ENCODE results near the gene NFIC. TPM values are rescaled to one million over a fixed set of nuclear protein-coding genes. Genes with fewer than 3 reads are reported as not detected.

NFIC gene
- total RNA-seq, result 8.4 TPM

DNA sequence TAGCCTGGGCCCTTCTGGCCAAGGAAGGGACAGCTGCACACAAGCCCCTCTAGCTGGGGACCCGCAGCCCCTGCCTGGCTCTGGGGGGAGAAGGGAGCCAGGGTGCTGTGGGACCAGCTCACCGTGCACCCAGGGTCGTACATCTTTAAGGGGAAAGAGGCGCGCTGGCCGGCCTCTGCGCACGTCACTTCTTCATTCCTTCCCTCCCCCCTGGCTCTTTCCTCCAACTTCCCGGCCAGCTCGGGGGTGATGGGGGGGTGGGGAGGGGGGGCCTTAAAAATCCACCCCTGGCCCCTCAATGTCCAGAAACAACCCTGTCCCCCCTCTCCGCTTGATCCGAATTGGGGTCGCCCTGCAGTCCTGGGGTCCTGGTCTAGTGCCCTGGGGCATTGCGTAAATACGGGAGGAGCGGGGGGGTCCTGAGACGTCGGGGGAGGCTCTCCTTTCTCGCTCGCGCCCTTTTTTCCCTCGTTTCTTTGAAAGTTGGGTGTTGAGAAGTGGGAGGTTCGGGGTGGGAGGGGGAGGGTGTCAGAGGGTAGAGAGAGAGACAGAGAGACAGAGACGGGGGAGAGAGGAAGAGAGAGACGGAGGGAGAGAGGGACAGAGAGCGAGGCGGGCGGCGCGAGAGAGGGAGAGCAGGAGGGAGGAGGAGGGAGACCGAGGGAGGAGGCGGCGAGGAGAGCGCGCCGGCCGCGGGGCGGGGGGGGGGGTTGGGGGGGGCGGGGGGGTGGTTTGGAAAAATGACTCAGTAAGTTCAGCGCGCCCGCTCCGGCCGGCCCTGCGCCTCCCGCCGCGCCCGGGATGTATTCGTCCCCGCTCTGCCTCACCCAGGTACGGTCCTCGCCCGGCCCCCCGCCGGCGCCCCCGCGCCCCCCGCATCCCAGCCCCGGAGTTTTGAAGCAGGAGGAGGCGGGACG lies at the start of gene NFIC:
NFIC (plus strand) TSS at position 748 of the 917 bp plus-strand sequence; CDS start at position 802, 54 bp downstream.
- peaks cover 0 to 2% (median 0%) of the 10 kb centered on the region in 3 donors for H3K36me3 ChIP-seq (ENCODE audit: control insufficient read depth in 3 of 3, insufficient read depth in 3 of 3, low read length in 3 of 3)
- H3K4me3 ChIP-seq (ENCODE audit: low read length in 3 of 3), result peak within 1 kb of the TSS; percentile 71 to 83 (median 73)
- peaks cover 61 to 72% (median 62%) of the 10 kb centered on the region in 3 donors for H3K4me1 ChIP-seq (ENCODE audit: control insufficient read depth in 3 of 3, insufficient read depth in 3 of 3, low read length in 3 of 3)
- no peaks in the 10 kb centered on the region for H3K9me3 ChIP-seq (ENCODE audit: control insufficient read depth in 3 of 3, low read length in 3 of 3)
- H3K27me3 ChIP-seq (ENCODE audit: control insufficient read depth in 3 of 3, insufficient read depth in 3 of 3, low read length in 3 of 3), result no peaks in the 10 kb centered on the region
- H3K27ac ChIP-seq (ENCODE audit: low read depth, low read length), result peak within 1 kb of the TSS; percentile 99
- H3K9ac ChIP-seq (ENCODE audit: low read depth in 1 of 3, low read length in 3 of 3), result peak within 1 kb of the TSS; percentile 87 to 93 (median 89)

DNA sequence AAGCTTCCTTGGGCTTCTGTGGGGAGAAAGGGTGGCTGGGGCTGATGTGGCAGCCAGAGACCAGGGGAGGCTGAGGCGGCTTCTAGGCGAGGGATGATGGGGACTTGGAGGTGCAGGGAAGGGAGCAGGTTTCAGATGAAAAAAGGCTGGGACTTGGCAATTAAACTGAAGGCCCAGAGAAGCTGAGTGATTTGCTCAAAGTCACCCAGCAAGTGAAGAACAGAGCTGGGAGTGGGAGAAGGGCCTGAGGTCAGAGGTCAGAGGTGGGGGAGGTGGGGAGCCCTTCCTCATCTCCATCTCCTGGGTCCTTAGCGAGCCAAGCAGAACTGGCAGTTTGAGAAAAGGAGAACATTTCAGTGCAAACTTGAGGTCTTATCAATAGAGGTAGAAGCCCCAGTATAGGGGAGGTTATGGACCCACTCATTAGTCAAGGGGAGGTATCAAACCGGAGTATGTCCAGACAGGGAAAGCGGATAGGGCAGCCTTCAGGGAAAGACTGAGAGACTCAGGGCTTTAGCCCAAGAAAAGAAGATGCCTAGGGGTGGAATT lies 49.6 kb upstream of the NFIC start:
- Histone ChIP-seq H3K36me3 (ENCODE audit: control insufficient read depth in 3 of 3, insufficient read depth in 3 of 3, low read length in 3 of 3) (no peaks in the 10 kb centered on the region), H3K9me3 (ENCODE audit: control insufficient read depth in 3 of 3, low read length in 3 of 3) (no peaks in the 10 kb centered on the region), H3K4me1 (ENCODE audit: control insufficient read depth in 3 of 3, insufficient read depth in 3 of 3, low read length in 3 of 3) (no peaks in the 10 kb centered on the region), H3K27ac (ENCODE audit: low read depth, low read length) (no peak overlapping the region), H3K9ac (ENCODE audit: low read depth in 1 of 3, low read length in 3 of 3) (no peak overlapping the region), H3K27me3 (ENCODE audit: control insufficient read depth in 3 of 3, insufficient read depth in 3 of 3, low read length in 3 of 3) (peaks cover 43 to 62% (median 53%) of the 10 kb centered on the region in 3 donors), H3K4me3 (ENCODE audit: low read length in 3 of 3) (no peak overlapping the region)

DNA sequence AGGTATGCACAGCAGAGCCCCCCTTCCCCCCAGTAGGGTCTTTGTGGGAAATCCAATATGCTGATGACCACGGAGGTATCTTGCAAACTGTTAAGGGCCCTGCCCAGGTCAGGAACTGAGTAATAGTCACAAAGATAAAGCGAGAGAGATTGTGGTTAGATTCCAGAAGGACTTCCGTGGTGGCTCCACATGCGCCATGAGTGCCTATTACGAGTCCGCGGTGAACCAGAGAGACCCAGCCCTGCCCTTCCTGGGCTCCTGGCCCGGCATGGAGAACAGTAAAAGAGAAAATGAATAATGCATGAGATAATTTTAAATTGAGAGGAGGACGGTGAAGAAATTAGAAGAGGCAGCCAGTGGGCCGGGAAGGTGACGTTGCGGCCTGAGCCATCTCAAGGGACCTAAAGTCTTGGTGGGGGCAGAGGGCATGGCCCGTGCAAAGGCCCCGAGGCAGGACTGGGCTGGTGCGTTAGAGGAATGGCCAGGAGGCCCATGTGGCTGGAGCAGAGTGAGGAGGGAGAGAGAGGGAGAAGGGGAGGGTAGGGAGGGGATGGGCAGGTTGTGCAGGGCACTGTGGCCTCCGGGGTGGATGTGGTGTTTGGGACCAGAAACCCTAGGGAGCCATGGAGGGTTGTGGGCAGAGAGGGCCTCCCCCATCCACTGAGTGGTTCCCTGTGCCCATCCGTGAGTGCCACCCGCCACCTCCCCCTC lies 46.6 kb upstream of the NFIC start:
- no peaks in the 10 kb centered on the region for H3K4me1 ChIP-seq (ENCODE audit: control insufficient read depth in 3 of 3, insufficient read depth in 3 of 3, low read length in 3 of 3)
- H3K27ac ChIP-seq (ENCODE audit: low read depth, low read length), result no peak overlapping the region
- H3K9ac ChIP-seq (ENCODE audit: low read depth in 1 of 3, low read length in 3 of 3), result no peak overlapping the region
- no peaks in the 10 kb centered on the region for H3K9me3 ChIP-seq (ENCODE audit: control insufficient read depth in 3 of 3, low read length in 3 of 3)
- H3K36me3 ChIP-seq (ENCODE audit: control insufficient read depth in 3 of 3, insufficient read depth in 3 of 3, low read length in 3 of 3), result no peaks in the 10 kb centered on the region
- no peak overlapping the region for H3K4me3 ChIP-seq (ENCODE audit: low read length in 3 of 3)
- peaks cover 34 to 49% (median 40%) of the 10 kb centered on the region in 3 donors for H3K27me3 ChIP-seq (ENCODE audit: control insufficient read depth in 3 of 3, insufficient read depth in 3 of 3, low read length in 3 of 3)

DNA sequence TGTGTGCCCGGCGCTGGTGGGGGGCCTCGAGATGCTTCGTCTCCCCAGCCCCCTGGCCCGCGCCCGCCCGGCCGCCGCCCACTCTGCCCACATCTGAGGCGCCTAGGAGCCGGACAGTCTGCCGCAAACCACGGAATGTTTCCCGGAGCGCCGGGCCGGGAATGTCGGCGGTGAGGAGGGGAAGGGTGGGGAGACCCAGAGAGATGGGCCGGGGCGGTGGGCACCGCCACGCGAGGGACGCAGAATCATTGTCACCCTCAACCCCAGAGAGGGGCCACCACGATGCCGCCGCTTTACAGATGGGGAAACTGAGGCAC lies 46.1 kb upstream of the NFIC start:
- no peaks in the 10 kb centered on the region for H3K36me3 ChIP-seq (ENCODE audit: control insufficient read depth in 3 of 3, insufficient read depth in 3 of 3, low read length in 3 of 3)
- H3K4me3 ChIP-seq (ENCODE audit: low read length in 3 of 3), result no peak overlapping the region
- peaks cover 29 to 44% (median 34%) of the 10 kb centered on the region in 3 donors for H3K27me3 ChIP-seq (ENCODE audit: control insufficient read depth in 3 of 3, insufficient read depth in 3 of 3, low read length in 3 of 3)
- no peak overlapping the region for H3K9ac ChIP-seq (ENCODE audit: low read depth in 1 of 3, low read length in 3 of 3)
- H3K9me3 ChIP-seq (ENCODE audit: control insufficient read depth in 3 of 3, low read length in 3 of 3), result no peaks in the 10 kb centered on the region
- no peak overlapping the region for H3K27ac ChIP-seq (ENCODE audit: low read depth, low read length)
- H3K4me1 ChIP-seq (ENCODE audit: control insufficient read depth in 3 of 3, insufficient read depth in 3 of 3, low read length in 3 of 3), result no peaks in the 10 kb centered on the region

DNA sequence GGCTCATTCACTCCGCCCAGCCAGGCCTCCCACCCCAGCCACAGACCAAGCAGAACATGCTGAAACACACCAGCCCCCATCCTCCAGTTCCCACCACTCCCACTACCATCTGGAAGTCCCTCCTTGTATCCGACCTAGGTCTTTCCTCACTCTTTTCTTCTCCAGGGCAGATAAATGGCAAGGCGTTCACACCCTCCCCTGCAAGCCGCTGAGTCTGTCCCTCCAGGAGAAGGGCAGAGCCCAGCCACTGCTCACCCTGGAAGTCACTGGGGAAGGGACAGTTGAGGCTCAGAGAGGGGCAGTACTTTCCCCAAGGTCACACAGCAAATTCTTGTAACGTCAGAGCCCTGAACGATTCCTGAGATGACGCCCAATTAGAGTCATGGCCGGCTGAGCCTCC lies 45.5 kb upstream of the NFIC start:
- Histone ChIP-seq H3K4me3 (ENCODE audit: low read length in 3 of 3) (no peak overlapping the region), H3K27me3 (ENCODE audit: control insufficient read depth in 3 of 3, insufficient read depth in 3 of 3, low read length in 3 of 3) (peaks cover 25 to 39% (median 31%) of the 10 kb centered on the region in 3 donors), H3K4me1 (ENCODE audit: control insufficient read depth in 3 of 3, insufficient read depth in 3 of 3, low read length in 3 of 3) (no peaks in the 10 kb centered on the region), H3K36me3 (ENCODE audit: control insufficient read depth in 3 of 3, insufficient read depth in 3 of 3, low read length in 3 of 3) (no peaks in the 10 kb centered on the region), H3K9me3 (ENCODE audit: control insufficient read depth in 3 of 3, low read length in 3 of 3) (no peaks in the 10 kb centered on the region), H3K27ac (ENCODE audit: low read depth, low read length) (no peak overlapping the region), H3K9ac (ENCODE audit: low read depth in 1 of 3, low read length in 3 of 3) (no peak overlapping the region)

DNA sequence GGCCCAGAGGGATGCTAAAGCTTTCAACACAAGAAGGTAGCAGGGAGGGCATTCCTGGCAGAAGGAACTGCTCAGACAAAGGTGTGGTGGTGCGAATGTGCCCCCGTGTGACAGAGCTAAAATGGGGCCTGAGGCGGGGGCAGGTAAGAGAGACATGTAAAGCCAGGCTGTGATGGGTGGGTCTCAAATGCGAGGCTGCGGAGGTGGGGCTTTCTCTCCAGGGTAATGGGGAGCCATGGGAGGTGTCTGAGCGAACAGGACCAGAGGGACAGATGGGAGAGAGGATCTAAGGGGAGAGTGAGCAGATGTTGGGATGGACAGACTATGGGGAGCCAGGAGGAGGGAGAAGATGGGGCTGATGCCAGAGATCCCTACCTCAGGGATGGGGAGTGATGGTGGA lies 44.7 kb upstream of the NFIC start:
- Histone ChIP-seq H3K36me3 (ENCODE audit: control insufficient read depth in 3 of 3, insufficient read depth in 3 of 3, low read length in 3 of 3) (no peaks in the 10 kb centered on the region), H3K9ac (ENCODE audit: low read depth in 1 of 3, low read length in 3 of 3) (no peak overlapping the region), H3K4me1 (ENCODE audit: control insufficient read depth in 3 of 3, insufficient read depth in 3 of 3, low read length in 3 of 3) (no peaks in the 10 kb centered on the region), H3K9me3 (ENCODE audit: control insufficient read depth in 3 of 3, low read length in 3 of 3) (no peaks in the 10 kb centered on the region), H3K4me3 (ENCODE audit: low read length in 3 of 3) (no peak overlapping the region), H3K27ac (ENCODE audit: low read depth, low read length) (no peak overlapping the region), H3K27me3 (ENCODE audit: control insufficient read depth in 3 of 3, insufficient read depth in 3 of 3, low read length in 3 of 3) (peaks cover 25 to 32% (median 31%) of the 10 kb centered on the region in 3 donors)

DNA sequence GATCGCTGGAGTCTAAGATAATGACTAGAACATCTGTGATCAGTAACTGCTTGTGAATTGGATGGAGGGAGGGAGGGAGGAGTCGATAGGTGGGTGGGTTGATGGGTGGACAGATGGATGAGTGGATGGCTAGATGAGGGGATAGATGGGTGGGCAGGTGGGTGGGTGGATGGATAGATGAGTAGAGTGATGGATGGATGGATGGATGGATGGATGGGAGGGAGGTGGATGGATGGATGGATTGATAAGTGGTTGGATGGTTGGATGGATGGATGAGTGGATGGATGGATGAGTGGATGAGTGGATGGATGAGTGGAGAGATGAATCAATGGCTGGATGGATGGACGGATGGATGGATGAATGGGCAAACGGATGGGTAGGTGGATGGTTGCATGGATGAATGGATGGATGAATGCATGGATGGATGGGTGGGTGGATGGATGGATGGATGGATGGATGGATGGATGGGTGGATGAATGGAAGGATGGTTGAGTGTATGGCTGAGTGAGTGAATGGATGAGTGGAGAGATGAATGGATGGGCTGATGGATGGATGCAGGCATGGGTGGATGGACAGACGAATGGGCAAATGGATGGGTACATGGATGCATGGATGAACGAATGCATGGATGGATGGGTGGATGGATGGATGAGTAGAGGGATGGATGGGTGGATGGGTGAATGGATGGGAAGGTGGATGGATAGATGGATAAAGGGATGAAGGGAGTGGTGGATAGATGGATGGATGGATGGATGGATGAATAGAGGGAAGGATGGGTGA lies 44.0 kb upstream of the NFIC start:
- H3K27ac ChIP-seq (ENCODE audit: low read depth, low read length), result no peak overlapping the region
- peaks cover 25 to 27% (median 25%) of the 10 kb centered on the region in 3 donors for H3K27me3 ChIP-seq (ENCODE audit: control insufficient read depth in 3 of 3, insufficient read depth in 3 of 3, low read length in 3 of 3)
- no peak overlapping the region for H3K9ac ChIP-seq (ENCODE audit: low read depth in 1 of 3, low read length in 3 of 3)
- H3K9me3 ChIP-seq (ENCODE audit: control insufficient read depth in 3 of 3, low read length in 3 of 3), result no peaks in the 10 kb centered on the region
- no peaks in the 10 kb centered on the region for H3K4me1 ChIP-seq (ENCODE audit: control insufficient read depth in 3 of 3, insufficient read depth in 3 of 3, low read length in 3 of 3)
- no peaks in the 10 kb centered on the region for H3K36me3 ChIP-seq (ENCODE audit: control insufficient read depth in 3 of 3, insufficient read depth in 3 of 3, low read length in 3 of 3)
- no peak overlapping the region for H3K4me3 ChIP-seq (ENCODE audit: low read length in 3 of 3)

DNA sequence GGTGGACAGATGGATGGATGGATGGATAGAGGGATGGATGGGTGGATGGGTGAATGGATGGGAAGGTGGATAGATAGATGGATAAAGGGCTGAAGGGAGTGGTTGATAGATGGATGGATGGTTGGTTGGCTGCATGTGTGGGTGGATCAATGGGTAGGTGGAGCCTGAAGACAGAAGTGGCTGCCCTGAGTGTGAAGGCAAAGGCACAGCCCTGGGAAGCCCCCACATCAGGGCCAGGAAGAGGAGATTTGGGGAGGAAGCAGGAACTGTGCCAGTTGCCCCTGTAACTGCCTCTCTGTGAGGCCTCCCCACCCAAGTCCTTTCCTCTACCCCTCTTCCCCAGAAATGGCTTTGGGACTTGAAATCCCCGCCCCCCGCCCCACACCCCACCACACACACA lies 43.4 kb upstream of the NFIC start:
- no peaks in the 10 kb centered on the region for H3K4me1 ChIP-seq (ENCODE audit: control insufficient read depth in 3 of 3, insufficient read depth in 3 of 3, low read length in 3 of 3)
- H3K36me3 ChIP-seq (ENCODE audit: control insufficient read depth in 3 of 3, insufficient read depth in 3 of 3, low read length in 3 of 3), result no peaks in the 10 kb centered on the region
- H3K27ac ChIP-seq (ENCODE audit: low read depth, low read length), result no peak overlapping the region
- H3K27me3 ChIP-seq (ENCODE audit: control insufficient read depth in 3 of 3, insufficient read depth in 3 of 3, low read length in 3 of 3), result peaks cover 25 to 27% (median 25%) of the 10 kb centered on the region in 3 donors
- no peaks in the 10 kb centered on the region for H3K9me3 ChIP-seq (ENCODE audit: control insufficient read depth in 3 of 3, low read length in 3 of 3)
- no peak overlapping the region for H3K4me3 ChIP-seq (ENCODE audit: low read length in 3 of 3)
- no peak overlapping the region for H3K9ac ChIP-seq (ENCODE audit: low read depth in 1 of 3, low read length in 3 of 3)

DNA sequence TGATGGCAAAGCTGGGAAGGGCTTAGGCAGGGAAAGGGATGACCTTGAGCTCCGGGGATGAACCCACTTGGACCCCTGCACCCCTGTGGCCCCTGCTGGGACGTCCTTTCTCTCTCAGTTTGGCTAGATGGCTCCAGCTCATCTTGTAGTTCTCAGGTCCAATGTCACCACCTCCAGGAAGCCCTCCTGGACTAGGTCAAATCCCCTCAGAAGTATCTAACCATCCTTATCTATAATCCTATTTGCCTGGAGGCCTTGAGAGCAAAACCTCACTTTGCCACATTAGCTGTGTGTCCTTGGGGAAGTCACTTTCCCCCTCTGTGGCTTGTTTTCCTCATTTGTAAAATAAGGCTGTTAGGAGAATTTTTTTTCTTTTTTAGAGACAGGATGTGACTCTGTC lies 42.7 kb upstream of the NFIC start:
- no peak overlapping the region for H3K27ac ChIP-seq (ENCODE audit: low read depth, low read length)
- peaks cover 25 to 27% (median 25%) of the 10 kb centered on the region in 3 donors for H3K27me3 ChIP-seq (ENCODE audit: control insufficient read depth in 3 of 3, insufficient read depth in 3 of 3, low read length in 3 of 3)
- no peaks in the 10 kb centered on the region for H3K4me1 ChIP-seq (ENCODE audit: control insufficient read depth in 3 of 3, insufficient read depth in 3 of 3, low read length in 3 of 3)
- H3K4me3 ChIP-seq (ENCODE audit: low read length in 3 of 3), result no peak overlapping the region
- no peaks in the 10 kb centered on the region for H3K9me3 ChIP-seq (ENCODE audit: control insufficient read depth in 3 of 3, low read length in 3 of 3)
- no peaks in the 10 kb centered on the region for H3K36me3 ChIP-seq (ENCODE audit: control insufficient read depth in 3 of 3, insufficient read depth in 3 of 3, low read length in 3 of 3)
- H3K9ac ChIP-seq (ENCODE audit: low read depth in 1 of 3, low read length in 3 of 3), result no peak overlapping the region
